Left colon (tissue), 2 donors: ENCODE measurements around the gene MAGEB10. TPM values are rescaled to one million over a fixed set of nuclear protein-coding genes. Genes with fewer than 3 reads are reported as not detected.
"Not testable (repeated sequence)": the region's sequence is repeated elsewhere in the genome, so short reads cannot be mapped to it uniquely, and the experiment has no call there.

Experiments
- ATAC-seq: fragments of 200-7000 bp; cut with Tn5 transposase; one replicate; pipeline ENCODE4 v1.9.1; 2020; ENCODE audit warnings: mild to moderate bottlenecking, moderate library complexity
- DNase-seq, 2 donors: peaks; one replicate each; pipeline ENCODE4 v3.0.0-alpha.2; 2020
- intact Hi-C, 2 donors: fragments of 100-400 bp; cut with DNase I in 1 of 2; cut with micrococcal nuclease in 1 of 2; formaldehyde crosslinking; loops; one replicate each; pipeline versions ENCODE4 v1.11.2 to v1.14.0; 2022; cut with DNase I, micrococcal nuclease
- long read RNA-seq: library from polyadenylated mRNA; unstranded; transcript quantifications from one replicate; pipeline ENCODE4 v2.0.0, GENCODE V29; 2021
- total RNA-seq, 2 donors: library from RNA; stranded (reverse); fragmentation: NEBNext Ultra II Directional; extraction: Animal tissue kit (Norgen Biotek cat#: 25700); gene quantifications; one replicate each; pipeline ENCODE4 v1.2.1, GENCODE V29; 2021
- donor health status: DM: no; HTN: no; CAD: no.
- donor health status: DM: yes; HTN: yes; CAD: no.

Gene MAGEB10, protein sequence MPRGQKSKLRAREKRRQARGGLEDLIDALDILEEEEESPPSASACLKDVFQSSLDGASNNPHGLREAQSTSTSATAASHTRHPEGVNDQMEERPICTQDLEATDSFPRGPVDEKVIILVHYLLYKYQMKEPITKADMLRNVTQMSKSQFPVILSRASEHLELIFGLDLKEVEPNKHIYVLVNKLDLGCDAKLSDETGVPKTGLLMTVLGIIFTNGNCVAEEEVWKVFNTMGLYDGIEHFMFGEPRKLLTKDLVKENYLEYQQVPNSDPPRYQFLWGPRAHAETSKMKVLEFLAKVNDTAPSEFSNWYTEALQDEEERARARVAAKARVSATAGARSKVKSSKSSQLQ
- total RNA-seq, result not detected
- long read RNA-seq, result 0 reads

- no peak for DNase-seq
- intact Hi-C loops, result no loop called here
- ATAC-seq, result no peak
These were observed at the start of gene MAGEB10 for GRCh38 chrX:27807690-27808089. Gene MAGEB10 (plus strand): TSS chrX:27807990. CDS start chrX:27821307, 13,317 bp downstream.

DNA sequence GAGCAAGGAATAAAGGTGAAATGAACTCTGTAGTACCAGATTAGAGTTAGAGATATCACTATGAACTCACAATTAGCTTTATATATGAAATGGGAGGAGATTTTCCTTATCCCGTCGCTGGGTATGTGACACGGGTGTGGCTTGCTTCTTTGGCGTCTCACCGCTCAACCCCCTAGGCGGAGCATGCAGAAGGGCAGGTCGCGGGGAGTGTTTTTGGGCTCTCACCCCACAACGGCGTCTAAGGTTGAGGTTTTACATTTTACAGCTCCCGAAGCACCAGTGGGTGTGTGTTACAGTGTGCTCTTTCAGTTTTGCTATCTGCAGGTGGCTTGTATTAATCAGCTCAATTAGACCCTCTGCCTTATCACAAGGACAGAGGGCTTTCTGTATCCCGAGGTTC lies 42.1 kb upstream of the MAGEB10 start:
- ATAC-seq, result no peak
- intact Hi-C loops, result no loop called here
- DNase-seq, result no peak

DNA sequence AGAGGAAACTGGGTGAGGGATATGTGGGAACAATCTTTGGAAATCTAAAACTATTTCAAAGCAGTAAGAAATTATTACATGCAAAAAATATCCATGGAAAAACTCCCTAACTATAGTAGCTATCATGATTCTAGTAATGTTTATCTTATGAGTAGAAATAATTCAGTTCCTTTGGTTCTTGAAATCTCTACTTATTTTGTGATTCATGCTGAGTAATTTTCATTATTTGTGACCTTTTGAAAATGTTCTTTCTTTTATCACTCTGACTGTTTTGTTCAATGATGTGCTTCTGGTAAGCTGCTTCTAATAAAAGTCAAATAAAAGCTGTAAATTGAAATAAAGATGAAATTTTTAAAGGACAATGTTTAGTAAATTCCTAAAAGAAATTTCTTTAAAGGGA lies 40.4 kb upstream of the MAGEB10 start:
- intact Hi-C loops, result no loop called here
- no peak for ATAC-seq

GRCh38 chrX:27775984-27776383 lies 31.8 kb upstream of the MAGEB10 start:
- no peak for ATAC-seq
- intact Hi-C loops, result no loop called here

More for the DNA sequence above, 40.4 kb upstream of the MAGEB10 start:
- no peak for DNase-seq

GRCh38 chrX:27796640-27797257 lies 11.0 kb upstream of the MAGEB10 start:
- DNase-seq (no peak), ATAC-seq (no peak)
- intact Hi-C loops, result no loop called here

More at GRCh38 chrX:27775984-27776383, 31.8 kb upstream of the MAGEB10 start:
- no peak for DNase-seq

DNA sequence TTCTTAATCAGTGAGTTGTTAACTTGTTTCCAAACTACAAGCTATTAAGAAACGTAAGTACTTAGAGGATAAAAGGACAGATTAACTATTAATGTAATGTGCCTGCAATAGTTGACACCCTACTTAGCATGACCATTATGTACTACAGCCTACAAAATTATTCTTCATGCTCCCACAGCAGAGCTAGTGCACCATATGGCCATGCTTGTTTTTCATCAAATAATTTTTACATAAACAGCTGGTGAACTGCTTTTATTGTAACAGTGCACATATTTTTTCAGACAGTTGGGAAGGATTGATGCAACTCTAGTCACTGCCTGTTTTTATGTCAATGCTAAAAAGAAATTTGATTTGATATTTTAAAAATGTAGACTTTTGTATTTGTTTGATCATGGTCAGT lies 10.2 kb upstream of the MAGEB10 start:
- ATAC-seq (no peak), DNase-seq (no peak)
- intact Hi-C loops, result no loop called here

DNA sequence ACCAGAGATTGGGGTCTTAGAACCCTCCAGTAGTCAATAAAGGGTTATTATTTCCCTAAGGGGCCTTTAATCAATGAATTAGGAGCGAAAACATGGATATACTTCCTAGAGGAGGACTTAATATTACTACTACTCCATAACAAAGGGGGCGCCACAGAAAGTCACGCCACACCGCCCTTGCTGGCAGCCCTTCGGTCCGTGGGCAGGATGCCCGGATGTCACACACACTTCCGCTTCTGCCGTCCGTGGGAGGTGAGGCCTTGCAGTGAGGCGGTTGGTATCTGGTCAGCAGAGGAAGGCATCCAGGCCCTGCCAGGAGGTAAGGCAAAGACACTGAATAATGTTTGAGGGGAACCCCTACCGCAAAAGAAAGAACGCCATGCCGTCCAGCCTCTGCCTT lies 436 bp downstream of the MAGEB10 start:
- DNase-seq (no peak), ATAC-seq (no peak)
- intact Hi-C loops, result no loop called here

DNA sequence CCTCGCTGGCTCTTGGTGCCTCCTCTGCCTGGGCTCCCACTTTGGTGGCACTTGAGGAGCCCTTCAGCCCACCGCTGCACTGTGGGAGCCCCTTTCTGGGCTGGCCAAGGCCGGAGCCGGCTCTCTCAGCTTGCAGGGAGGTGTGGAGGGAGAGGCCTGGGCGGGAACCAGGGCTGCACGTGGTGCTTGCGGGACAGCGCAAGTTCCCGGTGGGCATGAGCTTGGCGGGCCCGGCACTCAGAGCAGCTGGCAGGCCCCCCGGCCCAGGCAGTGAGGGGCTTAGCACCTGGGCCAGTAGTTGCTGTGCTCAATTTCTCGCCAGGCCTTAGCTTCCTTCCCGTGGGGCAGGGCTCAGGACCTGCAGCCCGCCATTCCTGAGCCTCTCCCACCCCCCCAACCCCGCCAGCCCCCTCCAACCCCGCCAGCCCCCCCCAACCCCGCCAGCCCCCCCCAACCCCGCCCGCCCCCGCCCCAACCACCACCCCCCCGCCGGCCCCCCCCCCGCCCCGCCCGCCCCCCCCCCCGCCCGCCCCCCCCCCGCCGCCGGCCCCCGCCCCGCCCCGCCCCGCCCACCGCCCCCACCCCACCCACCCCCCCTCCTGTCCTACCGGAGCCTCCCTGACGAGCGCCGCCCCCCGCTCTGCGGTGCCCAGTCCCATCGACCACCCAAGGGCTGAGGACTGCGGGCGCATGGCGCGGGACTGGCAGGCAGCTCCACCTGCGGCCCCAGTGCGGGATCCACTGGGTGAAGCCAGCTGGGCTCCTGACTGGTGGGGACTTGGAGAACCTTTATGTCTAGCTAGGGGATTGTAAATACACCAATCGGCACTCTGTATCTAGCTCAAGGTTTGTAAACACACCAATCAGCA lies 1.4 kb downstream of the MAGEB10 start:
- intact Hi-C loops, ATAC-seq, DNase-seq: not testable (repeated sequence)

- ATAC-seq, result no peak
These were observed 7.4 kb downstream of the MAGEB10 start for GRCh38 chrX:27815209-27815608.

GRCh38 chrX:27823812-27824211 lies 16.0 kb downstream of the MAGEB10 start:
- DNase-seq (no peak), ATAC-seq (no peak)
- intact Hi-C loops, result no loop called here

More at GRCh38 chrX:27815209-27815608, 7.4 kb downstream of the MAGEB10 start:
- no peak for DNase-seq
- intact Hi-C loops, result no loop called here

GRCh38 chrX:27838185-27838584 lies 30.4 kb downstream of the MAGEB10 start:
- no peak for ATAC-seq
- DNase-seq, result no peak
- intact Hi-C loops, result no loop called here

DNA sequence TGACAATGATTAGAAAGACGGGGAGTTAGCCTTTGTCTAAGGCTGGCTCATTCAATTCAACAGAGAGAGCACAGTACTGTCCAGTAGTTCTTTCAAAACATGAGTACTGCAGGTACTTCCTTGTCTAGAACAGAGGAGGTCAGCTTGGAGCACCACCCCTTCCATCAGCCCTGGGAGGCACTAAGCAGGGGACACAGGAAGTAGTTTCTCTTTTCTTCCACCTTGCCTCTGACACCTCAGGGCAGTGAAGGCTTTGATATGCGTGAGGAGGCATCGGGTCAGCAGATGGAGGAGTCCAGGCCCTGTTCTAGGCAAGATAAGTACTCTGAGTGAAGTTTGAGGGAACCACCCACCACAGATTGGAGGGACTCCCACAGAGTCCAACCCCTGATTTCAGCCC lies 33.1 kb downstream of the MAGEB10 start:
- DNase-seq (no peak), ATAC-seq (no peak)
- intact Hi-C loops, result no loop called here

GRCh38 chrX:27842859-27843258 lies 35.1 kb downstream of the MAGEB10 start:
- ATAC-seq (no peak), DNase-seq (no peak)
- intact Hi-C loops, result no loop called here

- no peak for DNase-seq
- no peak for ATAC-seq
These were observed 52.5 kb downstream of the MAGEB10 start for GRCh38 chrX:27860337-27860736.

DNA sequence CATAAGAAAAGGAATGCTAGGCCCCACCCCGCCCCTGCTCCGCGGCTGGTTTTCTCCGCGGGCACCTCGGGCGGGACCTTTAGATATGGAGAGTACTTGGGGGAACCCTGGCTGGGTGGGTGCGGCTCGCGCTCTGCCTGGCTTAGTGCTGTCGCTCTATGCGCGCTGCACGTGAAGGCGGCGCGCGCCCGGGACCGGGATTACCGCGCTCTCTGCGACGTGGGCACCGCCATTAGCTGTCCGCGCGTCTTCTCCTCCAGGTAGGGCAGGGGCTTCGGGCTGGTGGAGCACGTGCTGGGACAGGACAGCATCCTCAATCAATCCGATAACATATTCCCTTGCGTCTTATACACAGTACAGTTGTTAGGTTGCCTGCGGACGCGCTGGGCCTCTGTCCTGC lies 56.0 kb downstream of the MAGEB10 start:
- DNase-seq (no peak), ATAC-seq (no peak)
- intact Hi-C loops, result no loop called here

More at GRCh38 chrX:27860337-27860736, 52.5 kb downstream of the MAGEB10 start:
- intact Hi-C loops, result no loop called here

Other genes starting within 250 kb of the MAGEB10 start
- gene DCAF8L2, start 217.6 kb upstream of the MAGEB10 start, total RNA-seq, result not detected
- not detected for gene DCAF8L1, start 173.5 kb downstream of the MAGEB10 start, total RNA-seq